CD4-positive, alpha-beta T cell treated with Interleukin-17A for 4 hours (primary cell): ENCODE measurements around the gene AEBP1.

Experiments
- DNase-seq: peaks from one replicate; pipeline ENCODE4 v3.0.0-alpha.2; 2020; ENCODE audit warnings: mixed read lengths

Gene AEBP1

DNA sequence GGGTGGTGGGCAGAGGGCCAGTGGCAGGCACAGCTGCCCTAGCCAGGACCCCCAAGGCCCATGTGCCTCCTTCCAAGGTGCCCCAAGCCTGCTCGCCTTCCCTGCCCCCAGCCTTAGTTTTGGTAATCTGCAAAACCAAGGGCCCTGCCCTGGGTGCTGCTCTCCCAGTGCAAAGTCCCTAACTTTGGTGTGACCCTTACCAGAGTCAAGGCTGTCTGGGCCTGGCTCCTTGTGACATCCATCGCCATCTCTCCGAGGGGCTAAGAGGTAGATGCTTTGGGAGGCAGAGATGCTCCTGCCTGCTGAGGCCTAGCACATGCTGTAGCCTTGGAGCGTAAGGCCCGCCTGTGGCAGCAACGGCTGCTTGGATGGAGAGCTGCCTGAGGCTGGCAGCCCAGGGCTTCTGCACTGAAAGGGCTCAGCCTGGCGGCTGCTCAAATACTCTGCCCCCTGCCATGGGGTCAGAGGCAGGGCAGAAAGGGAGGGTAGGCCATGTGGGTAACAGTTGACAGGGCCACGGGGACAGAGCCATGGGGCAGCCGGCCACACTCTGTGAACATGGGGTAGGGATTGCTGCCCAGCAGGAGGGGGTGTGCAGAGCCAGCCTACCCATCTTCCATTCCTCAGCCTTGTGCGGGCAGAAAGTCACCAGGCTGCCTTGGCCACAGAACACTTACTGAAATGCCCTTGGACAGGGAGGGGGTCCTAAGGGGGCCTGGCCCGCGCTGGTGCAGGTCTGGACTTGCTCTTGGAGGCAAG is 54.9 kb downstream of the AEBP1 start:
- no peak for DNase-seq

DNA sequence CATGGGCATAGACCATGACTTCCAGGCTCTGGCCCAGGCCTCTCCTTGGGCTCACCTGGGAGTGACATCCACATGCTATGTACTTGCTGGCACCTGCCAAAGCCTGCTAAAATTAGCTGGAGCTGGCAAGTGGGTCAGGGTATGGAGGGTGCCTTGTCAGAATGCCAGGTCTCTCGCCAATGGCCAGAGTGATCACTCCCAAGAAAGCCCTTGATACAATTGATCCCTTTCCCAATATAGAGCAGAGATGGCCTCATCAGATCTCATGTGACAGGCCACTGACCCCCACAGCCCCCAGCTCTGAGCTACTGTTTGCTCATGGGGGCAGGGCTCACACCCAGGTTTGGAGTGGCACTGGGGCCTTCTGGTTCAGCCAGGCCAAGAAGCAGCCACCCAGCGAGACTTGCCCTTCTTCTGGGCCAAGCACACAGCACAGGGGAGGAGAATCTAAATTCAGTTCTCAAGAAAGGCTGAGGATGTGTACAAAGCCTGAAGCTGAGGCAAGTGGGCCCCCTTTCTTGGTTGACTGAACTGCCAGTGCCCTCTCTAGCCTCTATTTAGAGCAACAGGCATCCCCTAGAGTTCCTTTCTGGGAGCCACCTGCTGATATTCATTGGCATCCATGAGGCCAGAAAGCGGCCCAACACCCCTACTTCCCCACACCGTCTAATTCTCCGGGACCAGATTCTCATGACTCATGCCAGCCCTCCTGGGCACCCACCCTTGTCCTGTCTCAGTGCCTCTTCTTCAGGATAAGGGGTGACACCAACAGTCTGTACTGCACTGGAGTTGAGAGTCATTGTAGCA is 55.9 kb downstream of the AEBP1 start:
- DNase-seq, result no peak

DNA sequence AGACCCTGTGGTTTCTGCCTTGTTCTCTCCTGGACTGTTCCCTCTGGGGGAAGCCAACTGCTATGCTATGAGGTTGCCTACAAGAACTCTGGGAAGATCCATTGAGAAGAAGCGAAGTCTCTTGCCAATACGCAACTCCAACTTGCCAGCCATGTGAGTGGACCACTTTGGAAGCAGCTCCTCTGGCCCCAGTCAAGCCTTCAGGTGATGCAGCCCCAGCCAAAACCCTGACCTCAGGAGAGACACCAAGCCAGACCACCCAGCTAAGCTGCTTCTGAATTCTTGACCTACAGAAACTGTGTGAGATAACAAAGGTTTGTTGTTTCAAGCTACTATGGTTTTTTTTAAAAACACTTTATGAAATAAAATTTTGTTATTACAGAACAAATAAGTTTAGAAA is 57.2 kb downstream of the AEBP1 start:
- DNase-seq, result no peak

DNA sequence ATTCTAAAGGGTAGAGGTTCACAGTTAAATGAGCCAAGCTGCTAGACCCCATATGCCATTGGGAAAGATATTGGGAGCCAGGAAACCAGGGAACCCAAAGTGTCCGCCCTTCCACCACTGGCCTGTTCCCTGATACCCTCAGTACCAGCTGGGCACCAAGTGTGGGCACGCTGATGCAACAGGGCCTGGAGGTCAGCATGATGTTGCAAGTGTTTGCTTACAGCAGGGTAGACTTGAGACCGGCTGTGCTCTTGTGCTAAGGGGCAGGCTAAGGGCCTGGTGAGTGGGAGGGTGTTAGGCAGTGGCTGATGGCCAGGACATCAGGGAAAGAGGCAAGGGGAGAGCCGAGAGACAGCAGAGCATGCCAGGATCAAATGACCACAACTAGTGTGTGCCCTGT is 58.0 kb downstream of the AEBP1 start:
- no peak for DNase-seq

DNA sequence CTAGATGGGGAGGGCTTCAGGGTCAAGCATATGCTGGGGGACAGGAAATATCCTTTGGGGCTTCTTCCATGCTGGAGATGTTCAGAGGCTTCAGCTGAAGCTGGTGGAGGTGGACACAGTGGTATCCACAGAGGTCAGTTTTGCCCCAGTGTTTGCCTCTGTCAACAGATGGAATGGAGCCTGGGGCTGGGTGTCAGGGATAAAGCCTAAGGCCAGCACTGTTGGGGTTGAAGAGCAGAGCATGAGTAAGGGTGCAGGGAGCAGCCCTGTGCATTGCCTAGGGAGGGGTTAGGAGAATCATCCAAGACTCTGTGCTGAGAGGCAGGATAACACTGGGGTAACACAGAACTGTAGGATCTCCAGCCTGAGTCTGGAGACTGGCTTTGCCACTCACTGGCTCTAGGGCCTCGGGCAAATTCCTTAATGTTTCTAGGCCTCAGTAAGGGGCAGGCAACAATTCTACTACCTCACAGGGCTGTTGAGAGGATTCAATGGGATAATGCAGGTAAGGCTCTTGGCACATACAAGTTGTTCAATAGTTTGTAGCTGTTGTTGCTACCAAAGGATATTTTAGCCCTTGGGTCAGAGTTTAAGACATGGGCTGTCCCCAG is 58.7 kb downstream of the AEBP1 start:
- no peak for DNase-seq

DNA sequence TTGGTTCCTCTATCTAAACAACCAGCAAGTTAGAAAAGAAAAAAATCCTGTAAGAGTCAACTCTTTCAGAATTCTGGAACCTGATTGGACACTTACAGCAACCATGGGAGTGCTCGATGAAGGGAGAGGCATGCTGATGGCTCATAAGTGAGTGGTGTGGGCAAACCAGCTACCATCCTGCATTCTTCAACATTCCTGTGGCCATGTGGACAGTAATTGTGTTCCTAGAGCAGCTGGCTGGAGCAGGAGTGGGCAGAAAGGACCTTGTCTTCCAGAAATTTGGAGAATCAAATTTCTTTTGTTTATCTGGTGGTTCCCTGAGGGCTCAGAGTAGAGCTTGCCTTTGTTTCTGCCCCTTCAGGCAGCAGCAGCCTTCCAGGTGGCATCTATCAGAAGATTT is 59.4 kb downstream of the AEBP1 start:
- DNase-seq, result no peak
